SHP77 treated with DMSO at 0.1 percent for 48 hours (cell line): Measurements from ENCODE around the gene DNAJB2.
"Not testable (repeated sequence)": the region's sequence is repeated elsewhere in the genome, so short reads cannot be mapped to it uniquely, and the experiment has no call there.

ENCODE experiments used
- DNase-seq: peaks from one replicate; lab custom pipeline; 2025; lab: John Stamatoyannopoulos, UW

DNAJB2 gene

GRCh38 chr2:219258942-219259341 is 20.2 kb upstream of the DNAJB2 start:
- not testable (repeated sequence) for DNase-seq

DNA sequence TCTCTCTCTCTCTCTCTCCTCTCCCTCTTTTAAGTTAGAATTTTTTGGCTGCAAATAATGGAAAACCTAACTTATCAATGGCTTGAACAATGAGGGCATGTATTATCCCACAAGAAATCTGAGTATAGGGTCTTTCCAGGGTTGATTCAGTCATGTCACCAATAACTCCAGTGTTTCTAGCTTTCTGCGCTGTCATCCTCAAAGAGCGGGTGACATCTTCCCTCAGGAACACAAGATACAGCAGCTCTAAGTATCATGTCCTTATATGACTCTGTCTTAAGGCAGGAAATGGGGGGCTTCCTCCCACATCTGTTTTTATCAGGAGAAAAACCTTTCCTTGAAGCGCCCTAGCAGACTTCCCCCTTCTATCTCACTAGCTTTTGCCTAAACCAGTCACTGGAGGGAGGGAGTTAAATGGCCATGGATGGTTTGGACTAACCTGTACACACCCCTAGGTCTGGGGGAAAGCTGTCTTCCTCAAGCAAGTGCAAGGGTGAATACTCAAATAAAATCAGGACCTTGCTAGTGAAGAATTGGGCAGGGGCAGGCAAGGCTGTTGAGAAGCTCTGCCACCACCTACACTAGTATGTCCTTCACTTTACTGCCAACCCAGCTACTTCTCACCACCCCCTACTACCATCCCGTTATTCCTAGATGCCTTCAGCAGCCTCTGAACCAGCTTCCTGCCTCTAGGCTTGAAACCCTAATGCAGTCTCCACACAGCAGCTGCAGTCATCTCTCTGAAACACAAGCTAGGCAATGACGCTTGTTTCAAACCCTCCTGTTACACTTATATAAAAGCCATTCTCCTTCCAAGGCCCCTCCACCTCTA is 17.9 kb upstream of the DNAJB2 start:
- no peak for DNase-seq

- DNase-seq = no peak
Observed at GRCh38 chr2:219266232-219266631, 12.9 kb upstream of the DNAJB2 start.

GRCh38 chr2:219266886-219267285 is 12.3 kb upstream of the DNAJB2 start:
- no peak for DNase-seq

- no peak for DNase-seq
Observed at GRCh38 chr2:219268294-219268693, 10.9 kb upstream of the DNAJB2 start.

GRCh38 chr2:219269362-219270054 is 9.7 kb upstream of the DNAJB2 start:
- DNase-seq = peak; percentile 16

- no peak for DNase-seq
Observed at GRCh38 chr2:219270055-219270372, 9.2 kb upstream of the DNAJB2 start.

DNA sequence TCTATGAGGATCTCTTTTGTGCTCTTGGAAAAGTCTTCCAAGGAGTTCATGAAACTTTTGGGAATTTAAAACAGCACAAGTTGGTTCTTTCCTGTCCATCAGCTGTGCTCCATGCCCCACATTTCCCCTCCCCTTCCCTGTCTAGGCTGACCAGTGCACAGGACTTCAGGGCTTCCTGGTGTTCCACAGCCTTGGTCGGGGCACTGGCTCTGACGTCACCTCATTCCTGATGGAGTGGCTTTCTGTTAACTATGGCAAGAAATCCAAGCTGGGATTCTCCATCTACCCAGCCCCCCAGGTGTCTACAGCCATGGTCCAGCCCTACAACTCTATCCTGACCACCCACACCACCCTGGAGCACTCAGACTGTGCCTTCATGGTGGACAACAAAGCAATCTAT is 8.1 kb upstream of the DNAJB2 start:
- no peak for DNase-seq

DNA sequence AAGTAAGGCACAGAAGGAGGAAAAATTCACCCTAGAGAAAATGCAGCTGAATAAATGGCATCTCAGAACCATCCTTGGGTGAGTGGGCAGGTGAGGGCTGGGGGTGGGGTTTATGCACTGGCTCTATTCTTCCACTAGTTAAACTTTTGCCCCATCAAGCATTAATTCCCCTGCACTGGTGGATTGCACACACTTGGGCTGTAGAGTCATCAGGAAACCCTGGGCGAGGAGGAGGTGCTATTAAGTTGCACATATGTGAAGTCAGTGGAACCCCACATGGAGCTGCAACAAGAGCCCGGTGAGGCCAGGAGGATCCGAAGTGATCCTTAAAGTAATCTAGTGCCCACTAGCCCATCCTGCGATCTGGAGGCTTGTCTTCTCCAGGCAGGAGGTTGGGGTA is 6.8 kb upstream of the DNAJB2 start:
- DNase-seq = no peak

GRCh38 chr2:219272995-219273394 is 6.2 kb upstream of the DNAJB2 start:
- DNase-seq = no peak

DNA sequence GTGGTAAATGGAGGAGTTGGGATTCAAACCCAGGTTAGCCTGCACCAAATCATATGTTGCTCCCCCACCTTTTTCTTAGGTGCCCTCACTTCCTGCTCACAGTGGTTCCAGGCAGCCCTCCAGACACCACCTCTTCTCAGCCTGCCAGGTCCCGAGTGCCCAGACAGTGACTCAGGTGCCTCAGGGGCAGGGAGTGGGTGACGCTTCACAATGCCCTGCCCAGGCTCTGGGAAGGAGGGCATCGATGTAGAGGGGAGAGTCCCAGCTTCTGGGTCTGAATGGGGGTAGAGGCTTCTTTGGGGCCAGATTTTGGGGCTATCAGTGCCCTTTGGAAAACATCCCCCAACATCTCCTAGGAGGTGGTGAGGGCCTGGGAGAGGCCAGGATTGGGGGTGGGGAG is 5.2 kb upstream of the DNAJB2 start:
- no peak for DNase-seq

DNA sequence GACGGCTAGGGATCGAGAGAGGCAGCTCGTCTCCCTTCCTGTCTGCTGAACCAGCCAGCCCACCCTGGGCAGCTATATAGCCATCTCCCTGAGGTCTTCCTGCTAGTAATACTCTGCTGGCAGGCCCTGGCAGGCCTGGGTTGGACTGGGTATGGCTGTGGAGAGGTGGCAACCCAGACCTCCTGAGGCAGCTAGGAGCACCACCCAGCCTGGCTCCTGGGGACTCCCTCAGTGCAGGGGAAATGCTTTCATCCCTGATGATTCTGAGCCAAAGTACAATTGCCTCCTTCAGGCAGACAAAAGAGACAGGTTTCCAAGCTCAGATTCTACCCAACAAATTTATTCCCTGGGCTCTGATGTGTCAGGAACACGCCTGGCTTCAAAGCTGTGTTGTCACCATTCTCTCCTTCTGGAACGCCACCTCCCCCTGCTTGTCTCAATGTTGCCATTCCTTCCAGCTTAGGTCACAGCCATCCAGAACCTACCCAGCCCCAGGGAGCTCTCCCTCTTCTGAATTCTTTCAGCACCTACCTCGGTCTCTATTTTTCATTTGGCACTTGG is 4.7 kb upstream of the DNAJB2 start:
- DNase-seq = no peak

DNA sequence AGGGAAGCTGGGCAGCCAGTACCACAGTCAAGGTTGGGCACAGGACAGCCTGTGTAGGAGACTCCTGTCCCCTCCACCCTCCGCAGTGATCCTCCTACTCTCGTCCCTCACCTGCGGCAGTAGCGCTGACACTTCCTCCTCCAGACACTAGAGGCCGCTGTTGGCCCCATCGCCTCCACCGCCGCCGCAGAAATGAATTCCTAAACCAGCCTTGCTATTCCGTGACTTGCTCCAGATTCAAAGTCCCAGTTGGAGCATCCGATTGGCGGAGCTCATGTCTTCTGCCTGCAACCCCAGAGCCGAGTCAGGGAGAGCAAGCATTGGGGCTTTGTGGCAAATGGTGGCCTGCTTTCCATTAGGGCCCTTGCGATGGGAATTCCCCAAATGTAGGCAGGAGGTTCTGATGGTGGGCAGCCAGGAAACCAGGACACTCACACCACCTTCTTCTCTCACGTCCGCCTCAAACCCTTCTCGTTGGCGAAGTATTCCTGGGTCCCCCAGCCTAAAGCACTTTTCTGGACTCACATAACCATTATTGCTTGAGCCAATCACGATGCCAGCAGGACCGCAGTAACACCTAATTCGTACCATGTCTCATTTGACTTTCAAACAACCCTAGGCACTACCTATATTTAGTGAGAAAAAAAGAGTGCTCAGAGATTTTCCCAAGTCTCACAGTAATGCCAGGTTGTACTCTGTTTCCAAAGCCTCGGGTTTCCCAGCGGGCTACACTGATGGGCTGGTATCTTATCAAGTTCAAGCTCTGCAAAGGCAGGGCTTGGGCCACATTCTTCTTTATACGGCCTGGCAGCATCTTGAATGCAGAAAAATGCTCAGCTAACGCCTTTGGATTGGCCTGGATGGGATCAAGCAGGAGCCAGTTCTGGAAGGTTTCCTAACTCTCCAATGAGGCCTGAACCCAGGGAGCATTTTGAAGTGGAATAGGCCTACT is 1.2 kb upstream of the DNAJB2 start:
- DNase-seq = peak; percentile 68

DNA sequence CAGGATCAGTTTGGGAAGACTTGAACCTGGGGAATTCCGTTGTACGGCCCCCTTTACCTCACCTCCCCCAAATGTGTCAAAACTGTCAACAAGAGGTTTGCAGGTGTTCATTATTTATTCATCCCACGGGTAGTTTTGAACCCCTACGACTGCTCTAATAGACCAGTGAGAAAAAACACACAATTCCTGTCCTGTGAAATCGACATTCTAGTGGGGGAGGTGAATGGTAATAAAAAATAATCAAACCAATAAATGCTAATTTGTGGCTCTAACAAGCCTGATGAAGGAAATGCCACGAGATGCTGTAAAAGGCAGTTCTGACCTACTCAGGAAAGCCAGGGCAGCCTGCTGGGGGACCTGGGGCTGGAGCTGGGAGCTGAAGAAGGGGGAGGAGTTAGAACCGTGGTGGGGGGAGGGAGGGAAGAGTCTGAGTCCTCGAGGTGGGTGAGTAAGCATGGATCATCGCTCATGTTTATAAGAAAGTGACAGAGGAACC is 463 bp upstream of the DNAJB2 start:
- DNase-seq = no peak

- no peak for DNase-seq
Observed at GRCh38 chr2:219279916-219280516, 850 bp downstream of the DNAJB2 start.

GRCh38 chr2:219280651-219281050 is 1.5 kb downstream of the DNAJB2 start:
- DNase-seq = no peak

- DNase-seq = no peak
Observed at GRCh38 chr2:219281588-219281987, 2.4 kb downstream of the DNAJB2 start.

DNA sequence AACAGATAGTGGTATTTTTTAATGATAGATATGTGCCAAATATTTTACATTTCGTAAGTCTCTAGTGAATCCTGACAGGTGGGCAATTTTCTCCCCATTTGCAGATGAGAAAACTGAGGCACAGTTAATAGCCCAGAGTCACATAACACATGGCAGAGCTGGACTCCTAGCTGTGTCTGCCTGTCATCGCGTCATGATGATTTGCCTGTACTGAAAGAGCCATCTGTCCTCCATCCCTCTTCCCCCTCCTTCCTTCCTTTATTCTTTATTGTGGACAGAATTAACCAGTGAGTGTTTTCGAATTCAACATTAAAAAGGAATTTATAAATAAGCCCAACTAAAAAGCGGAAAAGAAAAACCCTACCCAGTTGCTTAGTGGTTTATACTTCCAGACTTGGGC is 3.2 kb downstream of the DNAJB2 start:
- no peak for DNase-seq

- no peak for DNase-seq
Observed at GRCh38 chr2:219282943-219283581, 3.9 kb downstream of the DNAJB2 start.

DNA sequence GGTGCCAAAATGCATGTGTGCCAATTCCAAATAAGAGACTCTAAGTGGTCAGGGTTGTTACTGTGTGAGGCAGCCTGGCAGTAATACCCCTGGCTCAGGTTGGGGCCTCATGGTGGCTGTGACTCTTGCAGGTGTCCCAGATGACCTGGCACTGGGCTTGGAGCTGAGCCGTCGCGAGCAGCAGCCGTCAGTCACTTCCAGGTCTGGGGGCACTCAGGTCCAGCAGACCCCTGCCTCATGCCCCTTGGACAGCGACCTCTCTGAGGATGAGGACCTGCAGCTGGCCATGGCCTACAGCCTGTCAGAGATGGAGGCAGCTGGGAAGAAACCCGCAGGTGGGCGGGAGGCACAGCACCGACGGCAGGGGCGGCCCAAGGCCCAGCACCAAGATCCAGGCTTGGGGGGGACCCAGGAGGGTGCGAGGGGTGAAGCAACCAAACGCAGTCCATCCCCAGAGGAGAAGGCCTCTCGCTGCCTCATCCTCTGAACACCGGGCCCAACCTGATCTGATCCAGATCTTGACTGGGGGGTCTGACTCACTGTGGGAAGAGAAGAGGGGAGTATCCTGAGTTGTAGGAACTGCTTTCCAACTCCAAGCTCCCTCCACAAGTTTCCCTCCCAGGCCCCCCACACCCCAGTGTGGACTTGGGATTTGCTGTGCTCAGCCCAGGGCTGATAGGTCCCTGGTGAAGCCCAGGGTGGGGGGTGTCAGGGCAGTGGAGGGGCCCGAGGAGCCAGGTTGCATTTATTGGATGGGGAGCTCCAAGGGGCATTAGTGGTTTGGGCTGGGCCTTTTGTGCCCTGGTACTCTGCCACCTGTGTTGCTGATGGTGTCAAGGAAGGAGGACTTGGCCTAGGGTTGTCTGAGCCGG is 5.6 kb downstream of the DNAJB2 start:
- no peak for DNase-seq
